Activated naive CD4-positive, alpha-beta T cell treated with anti-CD3 and anti-CD28 coated beads, Interleukin-2, amount 10 ng/mL, durations not matched to agents 7 days and 5 days (primary cell): Measurements from ENCODE around the gene RGMB.
"Not testable (repeated sequence)": the region's sequence is repeated elsewhere in the genome, so short reads cannot be mapped to it uniquely, and the experiment has no call there.

Experiments
- CTCF ChIA-PET: fragments of 350-600 bp; sonication (Branson Sonifier 250); formaldehyde crosslinking; loops from one replicate; lab custom pipeline; 2021; ENCODE audit warnings: antibody characterized with exemption; lab: Charles Lee
- DNase-seq: peaks from one replicate; pipeline ENCODE4 v3.0.0-alpha.2; 2020
- H3K27ac Mint-ChIP-seq: one replicate; pipeline ENCODE4 v1.8.0; 2021; ENCODE audit warnings: mild to moderate bottlenecking, moderate library complexity, mixed read lengths
- H3K27me3 Mint-ChIP-seq: one replicate; pipeline ENCODE4 v1.8.0; 2021; ENCODE audit warnings: mild to moderate bottlenecking, mixed read lengths
- H3K36me3 Mint-ChIP-seq: one replicate; pipeline ENCODE4 v1.8.0; 2021; ENCODE audit warnings: mixed read lengths
- H3K4me1 Mint-ChIP-seq: one replicate; pipeline ENCODE4 v1.8.0; 2021; ENCODE audit warnings: mixed read lengths
- H3K4me3 Mint-ChIP-seq: one replicate; pipeline ENCODE4 v1.8.0; 2021; ENCODE audit warnings: mild to moderate bottlenecking, moderate library complexity, mixed read lengths
- H3K9me3 Mint-ChIP-seq: one replicate; pipeline ENCODE4 v1.8.0; 2021; ENCODE audit warnings: mixed read lengths

The RGMB gene

DNA sequence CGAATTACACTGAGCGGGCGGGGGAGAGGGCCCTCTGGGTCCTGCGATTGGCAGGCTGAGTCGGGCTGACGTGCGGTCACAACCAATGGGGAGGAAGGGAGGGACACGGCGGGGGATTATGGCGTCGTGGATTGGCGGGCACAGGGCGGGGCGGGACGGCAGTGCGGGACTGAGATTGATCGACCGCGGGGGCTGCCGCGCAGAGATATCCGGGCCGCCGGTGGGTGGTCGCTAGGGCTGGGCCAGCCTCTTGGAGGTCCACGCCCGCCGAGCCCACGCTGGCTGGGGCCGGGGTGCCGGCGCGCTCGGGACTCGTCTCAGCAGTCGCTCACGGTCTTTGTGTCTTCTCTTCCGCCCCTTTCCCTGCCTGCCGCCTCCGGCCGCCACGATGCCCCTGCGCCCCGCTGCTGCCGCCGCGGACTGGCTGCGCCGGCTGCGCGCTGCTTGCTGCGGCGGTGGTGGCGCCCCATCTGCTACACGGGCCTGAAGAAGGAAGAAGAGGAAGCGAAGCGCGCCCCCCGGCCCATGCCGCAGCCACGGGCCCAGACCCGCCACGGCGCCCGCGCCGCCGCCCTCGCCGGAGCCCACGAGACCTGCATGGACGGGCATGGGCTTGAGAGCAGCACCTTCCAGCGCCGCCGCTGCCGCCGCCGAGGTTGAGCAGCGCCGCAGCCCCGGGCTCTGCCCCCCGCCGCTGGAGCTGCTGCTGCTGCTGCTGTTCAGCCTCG is at the start of gene RGMB:
Gene RGMB, plus strand, starts transcription at position 200 of the 728 bp plus-strand sequence. Its CDS starts 408 bp downstream, at position 608.
- Mint-ChIP-seq H3K36me3 (peaks cover 2% of the 10 kb centered on the region), H3K27ac (peak within 1 kb of the TSS; percentile 90), H3K9me3 (no peaks in the 10 kb centered on the region), H3K4me1 (peaks cover 58% of the 10 kb centered on the region), H3K27me3 (peaks cover 63% of the 10 kb centered on the region), H3K4me3 (peak within 1 kb of the TSS; percentile 97)
- DNase-seq: peak; percentile 94
- CTCF ChIA-PET: no interaction called here

DNA sequence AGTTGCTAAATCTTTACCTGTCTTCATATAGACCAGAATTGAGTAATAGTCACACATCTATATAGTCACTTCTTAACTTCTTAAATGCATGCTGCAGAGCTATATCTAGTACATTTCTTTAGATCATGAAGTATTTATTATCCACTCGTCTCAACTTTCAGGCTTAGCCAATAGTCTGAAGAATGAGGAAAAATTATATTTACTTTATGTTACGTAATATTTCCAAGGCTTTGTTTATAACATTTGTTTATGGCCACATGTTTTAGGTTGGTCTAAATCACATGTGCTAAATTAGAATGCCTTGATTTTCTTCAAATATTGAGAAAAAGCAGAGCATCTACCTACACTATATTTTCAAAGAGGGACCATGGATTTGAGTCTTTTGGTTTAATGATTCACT is 47.2 kb upstream of the RGMB start:
- no peaks in the 10 kb centered on the region for H3K4me1 Mint-ChIP-seq
- CTCF ChIA-PET: no interaction called here

DNA sequence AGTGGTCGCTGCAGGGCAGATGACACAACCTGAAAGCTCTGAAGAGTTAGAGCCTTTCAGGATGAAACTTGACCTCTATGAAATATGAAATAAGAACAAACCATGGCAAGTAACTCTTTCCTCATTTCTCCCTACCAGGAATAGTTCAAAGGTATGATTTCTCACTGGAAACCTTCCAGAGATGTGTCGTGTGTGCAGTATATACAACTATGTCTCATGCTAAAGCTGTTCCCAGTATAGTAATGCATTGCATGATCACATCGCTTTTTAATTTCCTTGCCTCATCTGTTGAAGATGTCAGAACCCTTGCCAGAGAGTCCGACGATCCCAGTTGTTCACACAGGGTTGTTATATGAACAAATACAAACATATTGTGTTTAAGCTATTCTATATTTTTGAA is 45.8 kb upstream of the RGMB start:
- Mint-ChIP-seq H3K36me3 (no peaks in the 10 kb centered on the region), H3K9me3 (no peaks in the 10 kb centered on the region), H3K4me1 (no peaks in the 10 kb centered on the region), H3K4me3 (no peak overlapping the region), H3K27ac (no peak overlapping the region), H3K27me3 (peaks cover 4% of the 10 kb centered on the region)
- CTCF ChIA-PET: no interaction called here
- no peak for DNase-seq

More for the DNA sequence above, 47.2 kb upstream of the RGMB start:
- no peaks in the 10 kb centered on the region for H3K36me3 Mint-ChIP-seq
- no peak overlapping the region for H3K27ac Mint-ChIP-seq
- H3K27me3 Mint-ChIP-seq: no peaks in the 10 kb centered on the region
- H3K4me3 Mint-ChIP-seq: no peak overlapping the region
- H3K9me3 Mint-ChIP-seq: no peaks in the 10 kb centered on the region
- DNase-seq: no peak

DNA sequence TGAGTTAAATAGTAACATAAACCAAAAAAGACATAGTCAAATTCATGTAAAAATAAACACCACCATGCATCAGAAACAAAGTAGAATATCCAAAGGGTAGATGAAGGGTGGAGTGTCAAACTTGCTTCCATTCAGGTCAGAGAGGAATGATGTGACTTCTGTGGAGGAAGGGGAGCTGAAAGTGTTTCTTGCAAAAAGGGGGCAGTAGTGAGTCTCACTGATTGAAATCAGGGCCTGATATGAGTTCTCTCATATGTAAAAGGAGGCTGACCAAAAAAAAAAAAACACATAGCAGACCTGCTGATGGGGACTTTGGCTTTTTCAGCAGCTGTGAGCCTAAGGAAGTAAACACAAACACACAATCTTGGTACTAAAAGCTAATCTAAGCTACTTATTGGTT is 38.8 kb upstream of the RGMB start:
- Mint-ChIP-seq H3K36me3 (no peaks in the 10 kb centered on the region), H3K4me3 (no peak overlapping the region), H3K27me3 (peaks cover 4% of the 10 kb centered on the region), H3K27ac (no peak overlapping the region), H3K9me3 (no peaks in the 10 kb centered on the region), H3K4me1 (no peaks in the 10 kb centered on the region)
- DNase-seq: no peak
- CTCF ChIA-PET: interaction anchor here (0.7 to 1.4 kb wide), 2 partner anchors 62 to 899 kb away, joined by 3 read pairs; no protein-coding TSS in a partner anchor

DNA sequence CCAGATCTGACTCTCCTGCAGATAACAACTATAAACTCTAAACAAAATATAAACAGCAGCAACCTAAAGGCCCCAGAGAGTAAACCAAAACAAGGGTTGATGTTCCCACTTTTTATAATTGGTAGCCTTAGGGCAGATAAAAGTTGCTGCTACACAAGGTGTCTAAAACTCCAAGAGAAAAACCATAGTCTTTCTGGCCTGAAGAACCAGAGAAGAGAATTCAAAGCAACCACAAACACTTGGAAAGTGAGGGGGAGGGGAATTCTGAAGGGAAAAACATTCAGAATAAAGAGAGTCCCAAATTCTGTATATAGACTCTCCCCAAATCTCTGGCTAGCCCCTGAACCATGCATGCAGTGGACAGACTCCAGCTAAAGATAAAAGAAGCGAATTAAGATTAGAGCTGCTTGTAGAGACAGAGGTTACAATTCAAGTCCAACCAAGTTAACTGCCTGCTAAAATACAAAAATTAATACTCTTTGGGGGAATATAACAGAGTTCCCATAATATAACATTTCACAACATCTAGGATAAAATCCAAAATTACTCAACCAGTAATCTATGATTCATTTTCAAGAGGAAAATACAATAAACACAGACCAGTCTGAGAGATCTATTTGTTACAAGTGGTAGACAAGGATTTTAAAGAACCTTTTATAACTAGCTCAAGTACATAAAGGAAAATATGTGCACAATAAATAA is 37.5 kb upstream of the RGMB start:
- H3K27ac Mint-ChIP-seq: no peak overlapping the region
- no peaks in the 10 kb centered on the region for H3K36me3 Mint-ChIP-seq
- no peak for DNase-seq
- CTCF ChIA-PET: no interaction called here
- H3K9me3 Mint-ChIP-seq: no peaks in the 10 kb centered on the region
- peaks cover 4% of the 10 kb centered on the region for H3K27me3 Mint-ChIP-seq
- no peaks in the 10 kb centered on the region for H3K4me1 Mint-ChIP-seq
- no peak overlapping the region for H3K4me3 Mint-ChIP-seq

GRCh38 chr5:98736753-98737152 is 36.7 kb upstream of the RGMB start:
- Mint-ChIP-seq H3K36me3 (no peaks in the 10 kb centered on the region), H3K27me3 (peaks cover 4% of the 10 kb centered on the region), H3K4me3 (no peak overlapping the region), H3K27ac (no peak overlapping the region), H3K4me1 (no peaks in the 10 kb centered on the region), H3K9me3 (no peaks in the 10 kb centered on the region)
- DNase-seq: no peak
- CTCF ChIA-PET: no interaction called here

DNA sequence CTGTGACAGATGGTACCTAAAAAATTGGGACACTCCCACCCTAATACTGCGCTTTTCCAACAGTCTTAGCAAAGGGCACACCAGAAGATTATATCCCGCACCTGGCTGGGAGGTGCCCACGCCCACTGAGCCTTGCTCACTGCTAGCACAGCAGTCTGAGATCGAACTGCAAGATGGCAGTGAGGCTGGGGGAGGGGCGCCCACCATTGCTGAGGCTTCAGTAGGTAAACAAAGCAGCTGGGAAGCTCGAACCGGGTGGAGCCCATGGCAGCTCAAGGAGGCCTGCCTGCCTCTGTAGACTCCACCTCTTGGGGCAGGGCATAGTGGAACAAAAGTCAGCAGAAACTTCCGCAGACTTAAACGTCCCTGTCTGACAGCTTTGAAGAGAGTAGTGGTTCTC is 36.0 kb upstream of the RGMB start:
- CTCF ChIA-PET, H3K4me1 Mint-ChIP-seq, H3K9me3 Mint-ChIP-seq, H3K4me3 Mint-ChIP-seq, DNase-seq, H3K27ac Mint-ChIP-seq, H3K36me3 Mint-ChIP-seq, H3K27me3 Mint-ChIP-seq: not testable (repeated sequence)

GRCh38 chr5:98738481-98739149 is 34.8 kb upstream of the RGMB start:
- H3K27ac Mint-ChIP-seq, DNase-seq, CTCF ChIA-PET, H3K36me3 Mint-ChIP-seq, H3K4me1 Mint-ChIP-seq, H3K4me3 Mint-ChIP-seq, H3K9me3 Mint-ChIP-seq: not testable (repeated sequence)
- H3K27me3 Mint-ChIP-seq: peaks cover 11% of the 10 kb centered on the region

DNA sequence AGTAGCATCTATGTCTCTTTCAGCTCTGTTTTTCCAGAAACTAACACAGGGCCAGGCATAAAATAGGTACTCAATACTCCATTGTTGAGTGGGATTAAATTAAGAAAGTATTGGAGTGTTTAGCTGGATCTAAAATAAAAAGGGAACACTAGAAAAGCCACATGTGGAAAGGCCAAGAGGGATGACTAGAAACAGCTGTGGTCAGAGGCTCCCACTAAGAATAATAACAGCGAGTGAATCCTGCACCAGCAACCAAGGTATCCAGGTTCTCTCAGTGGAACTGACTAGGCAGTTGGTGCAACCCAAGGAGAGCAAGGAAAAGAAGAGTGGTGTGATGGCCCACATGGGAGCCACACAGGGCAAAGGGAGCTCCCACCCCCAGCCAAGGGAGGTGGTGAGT is 31.5 kb upstream of the RGMB start:
- no peak overlapping the region for H3K27ac Mint-ChIP-seq
- H3K27me3 Mint-ChIP-seq: peaks cover 18% of the 10 kb centered on the region
- CTCF ChIA-PET: no interaction called here

GRCh38 chr5:98742396-98743073 is 30.9 kb upstream of the RGMB start:
- CTCF ChIA-PET: no interaction called here
- DNase-seq: no peak
- Mint-ChIP-seq H3K27me3 (peaks cover 18% of the 10 kb centered on the region), H3K4me1 (no peaks in the 10 kb centered on the region), H3K36me3 (no peaks in the 10 kb centered on the region), H3K27ac (no peak overlapping the region), H3K9me3 (no peaks in the 10 kb centered on the region), H3K4me3 (no peak overlapping the region)

More for the DNA sequence above, 31.5 kb upstream of the RGMB start:
- no peaks in the 10 kb centered on the region for H3K9me3 Mint-ChIP-seq
- H3K4me1 Mint-ChIP-seq: no peaks in the 10 kb centered on the region
- no peaks in the 10 kb centered on the region for H3K36me3 Mint-ChIP-seq
- H3K4me3 Mint-ChIP-seq: no peak overlapping the region
- no peak for DNase-seq

DNA sequence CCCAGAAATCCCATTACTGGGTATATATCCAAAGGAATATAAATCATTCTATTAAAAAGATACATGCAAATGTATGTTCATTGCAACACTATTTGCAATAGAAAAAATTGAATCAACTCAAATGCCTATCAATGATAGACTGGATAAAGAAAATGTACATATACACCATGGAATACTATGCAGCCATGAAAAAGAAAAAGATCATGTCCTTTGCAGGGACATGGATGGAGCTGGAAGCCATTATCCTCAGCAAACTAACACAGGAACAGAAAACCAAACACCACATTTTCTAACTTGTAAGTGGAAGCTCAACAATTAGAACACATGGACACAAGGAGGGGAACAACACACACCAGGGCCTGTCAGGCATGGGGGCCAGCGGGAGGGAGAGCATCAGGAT is 25.2 kb upstream of the RGMB start:
- H3K4me1 Mint-ChIP-seq, H3K9me3 Mint-ChIP-seq, DNase-seq, CTCF ChIA-PET, H3K27ac Mint-ChIP-seq, H3K36me3 Mint-ChIP-seq, H3K4me3 Mint-ChIP-seq: not testable (repeated sequence)
- H3K27me3 Mint-ChIP-seq: peaks cover 10% of the 10 kb centered on the region

GRCh38 chr5:98749046-98749445 is 24.4 kb upstream of the RGMB start:
- peaks cover 10% of the 10 kb centered on the region for H3K27me3 Mint-ChIP-seq
- H3K36me3 Mint-ChIP-seq: no peaks in the 10 kb centered on the region
- H3K9me3 Mint-ChIP-seq: no peaks in the 10 kb centered on the region
- CTCF ChIA-PET: no interaction called here
- H3K27ac Mint-ChIP-seq: no peak overlapping the region
- H3K4me1 Mint-ChIP-seq: no peaks in the 10 kb centered on the region
- DNase-seq: no peak
- no peak overlapping the region for H3K4me3 Mint-ChIP-seq

- CTCF ChIA-PET: interaction anchor here (1.0 kb wide), 1 partner anchor 52 kb away, joined by 4 read pairs; no protein-coding TSS in a partner anchor
- Mint-ChIP-seq H3K27me3 (peaks cover 10% of the 10 kb centered on the region), H3K36me3 (no peaks in the 10 kb centered on the region), H3K27ac (no peak overlapping the region), H3K9me3 (no peaks in the 10 kb centered on the region), H3K4me1 (no peaks in the 10 kb centered on the region), H3K4me3 (no peak overlapping the region)
- DNase-seq: no peak
Observed at GRCh38 chr5:98750693-98751092, 22.8 kb upstream of the RGMB start.

GRCh38 chr5:98752331-98752730 is 21.1 kb upstream of the RGMB start:
- H3K36me3 Mint-ChIP-seq, H3K9me3 Mint-ChIP-seq: not testable (repeated sequence)

More at GRCh38 chr5:98752331-98752730, 21.1 kb upstream of the RGMB start:
- DNase-seq, H3K27me3 Mint-ChIP-seq, H3K4me3 Mint-ChIP-seq, H3K27ac Mint-ChIP-seq, H3K4me1 Mint-ChIP-seq: not testable (repeated sequence)
- CTCF ChIA-PET: interaction anchor here (1.1 kb wide), 1 partner anchor 16 kb away, joined by 3 read pairs; no protein-coding TSS in a partner anchor
